ENCODE measurements around the gene SETD9.
A peak's percentile ranks its signal among the peaks of the same experiment; 100 is the strongest.

SETD9 gene

GRCh38 chr5:56938858-56939257 lies 29.5 kb downstream of the SETD9 start:
- DNase-seq (ENCODE audit: low read depth): no peak

- DNase-seq (ENCODE audit: low read depth): no peak
Observed at GRCh38 chr5:56941981-56942380, 32.6 kb downstream of the SETD9 start.

- DNase-seq (ENCODE audit: low read depth): no peak
Observed at GRCh38 chr5:56947052-56947451, 37.7 kb downstream of the SETD9 start.

- peak; percentile 27 for DNase-seq (ENCODE audit: low read depth)
Observed at GRCh38 chr5:56950626-56951125, 41.3 kb downstream of the SETD9 start.

- DNase-seq (ENCODE audit: low read depth): no peak
Observed at GRCh38 chr5:56951126-56951945, 41.9 kb downstream of the SETD9 start.

- peak; percentile 69 for DNase-seq (ENCODE audit: low read depth)
Observed at GRCh38 chr5:56951946-56952691, 42.7 kb downstream of the SETD9 start, which contains the start of gene MIER3. MIER3 (minus strand) TSS chr5:56952123; CDS start chr5:56952102, 21 bp downstream.

GRCh38 chr5:56954262-56954661 lies 44.9 kb downstream of the SETD9 start:
- DNase-seq (ENCODE audit: low read depth): no peak

GRCh38 chr5:56958595-56958994 lies 49.2 kb downstream of the SETD9 start:
- DNase-seq (ENCODE audit: low read depth): no peak

GRCh38 chr5:56959326-56959725 lies 49.9 kb downstream of the SETD9 start:
- DNase-seq (ENCODE audit: low read depth): no peak

GRCh38 chr5:56961746-56962145 lies 52.4 kb downstream of the SETD9 start:
- DNase-seq (ENCODE audit: low read depth): no peak

- DNase-seq (ENCODE audit: low read depth): no peak
Observed at GRCh38 chr5:56962286-56962685, 52.9 kb downstream of the SETD9 start.

- DNase-seq (ENCODE audit: low read depth): no peak
Observed at GRCh38 chr5:56963246-56963645, 53.9 kb downstream of the SETD9 start.

- no peak for DNase-seq (ENCODE audit: low read depth)
Observed at GRCh38 chr5:56964173-56964572, 54.8 kb downstream of the SETD9 start.
